HG02763 (cell line): ENCODE results near the gene SLX4.

Source experiments
- ATAC-seq: cut with Tn5 transposase; IDR thresholded peaks from one replicate; pipeline ENCODE4 v1.9.1; 2021; ENCODE audit warnings: mild to moderate bottlenecking, moderate library complexity; ENCODE audit not compliant: unreplicated experiment

SLX4 gene

GRCh38 chr16:3561626-3562025 is 49.8 kb downstream of the SLX4 start:
- ATAC-seq, result no peak

- no peak for ATAC-seq
Observed at GRCh38 chr16:3554351-3554928, 57.0 kb downstream of the SLX4 start.

- no peak for ATAC-seq
Observed at GRCh38 chr16:3553138-3553923, 58.1 kb downstream of the SLX4 start.

GRCh38 chr16:3550851-3551847 is 60.3 kb downstream of the SLX4 start:
- ATAC-seq, result no peak

GRCh38 chr16:3549906-3550305 is 61.5 kb downstream of the SLX4 start:
- no peak for ATAC-seq

GRCh38 chr16:3548859-3549258 is 62.5 kb downstream of the SLX4 start:
- no peak for ATAC-seq

GRCh38 chr16:3548445-3548844 is 63.0 kb downstream of the SLX4 start:
- ATAC-seq, result no peak

- no peak for ATAC-seq
Observed at GRCh38 chr16:3546986-3547682, 64.3 kb downstream of the SLX4 start.

GRCh38 chr16:3542601-3543373 is 68.6 kb downstream of the SLX4 start:
- ATAC-seq, result no peak

GRCh38 chr16:3541527-3542155 is 69.8 kb downstream of the SLX4 start:
- no peak for ATAC-seq

- no peak for ATAC-seq
Observed at GRCh38 chr16:3538222-3538621, 73.2 kb downstream of the SLX4 start.

- ATAC-seq, result no peak
Observed at GRCh38 chr16:3536851-3537250, 74.6 kb downstream of the SLX4 start.

GRCh38 chr16:3536271-3536731 is 75.1 kb downstream of the SLX4 start:
- ATAC-seq, result no peak

GRCh38 chr16:3534126-3534525 is 77.3 kb downstream of the SLX4 start:
- ATAC-seq, result no peak

- no peak for ATAC-seq
Observed at GRCh38 chr16:3532741-3533140, 78.7 kb downstream of the SLX4 start.
